ENCODE results near the gene FREM3. TPM values are rescaled to one million over a fixed set of nuclear protein-coding genes. Genes with fewer than 3 reads are reported as not detected.

Gene FREM3
- not detected in 2 replicates for total RNA-seq

GRCh38 chr4:143700416-143701352 lies at the start of gene FREM3:
Gene FREM3, minus strand, starts transcription at chr4:143700675. Its CDS starts 0 bp downstream, at chr4:143700675.

Other genes with a start within 250 kb of the FREM3 start
- gene SMARCA5, start 187.0 kb downstream of the FREM3 start, total RNA-seq: 28.9 and 35.9 TPM in 2 replicates
- gene GYPE, start 204.9 kb upstream of the FREM3 start, total RNA-seq: not detected in 2 replicates

All from hair follicular keratinocyte (primary cell).